Fibroblast of lung (primary cell): ENCODE measurements around the gene KRT78. TPM values are rescaled to one million over a fixed set of nuclear protein-coding genes. Genes with fewer than 3 reads are reported as not detected.
"Not testable (repeated sequence)": the region's sequence is repeated elsewhere in the genome, so short reads cannot be mapped to it uniquely, and the experiment has no call there.

Experiments used
- DNase-seq, 2 donors: peaks; one replicate each; pipeline versions ENCODE4 v3.0.0 to v3.0.0-alpha.2; 2010; ENCODE audit warnings: low read depth in 2 of 2
- H2AFZ ChIP-seq: 2 replicates; pipeline ENCODE4 v1.5.1; 2012; ENCODE audit warnings: low read length, control low read depth, inconsistent platforms
- H3K27ac ChIP-seq: 2 replicates; pipeline ENCODE4 v1.5.1; 2011; ENCODE audit warnings: low read length, control low read depth; ENCODE audit not compliant: insufficient read depth
- H3K27me3 ChIP-seq: 2 replicates; pipeline ENCODE4 v1.5.1; 2011; ENCODE audit warnings: mild to moderate bottlenecking, low read length; ENCODE audit not compliant: control insufficient read depth, insufficient read depth
- H3K36me3 ChIP-seq: 2 replicates; pipeline ENCODE4 v1.5.1; 2011; ENCODE audit warnings: low read length; ENCODE audit not compliant: control insufficient read depth, insufficient read depth
- H3K4me1 ChIP-seq: 2 replicates; pipeline ENCODE4 v1.5.1; 2011; ENCODE audit warnings: low read length; ENCODE audit not compliant: control insufficient read depth, insufficient read depth; ENCODE audit errors: extremely low read depth
- H3K4me2 ChIP-seq: 2 replicates; pipeline ENCODE4 v1.5.1; 2011; ENCODE audit warnings: low read length, control low read depth; ENCODE audit not compliant: insufficient read depth; ENCODE audit errors: extremely low read depth
- H3K4me3 ChIP-seq, 4 experiments: fragments of 200-600 bp in 1 of 4; sonication (generic) in 1 of 4; replicated peaks in 1 of 4; 2 replicates each; pipeline ENCODE4 v1.5.1; 2011 to 2016; ENCODE audit warnings: low read length in 4 of 4, low read depth in 3 of 4, mild to moderate bottlenecking in 3 of 4, control low read depth in 2 of 4, inconsistent platforms in 1 of 4, mixed read lengths in 1 of 4; ENCODE audit not compliant: insufficient read depth in 1 of 4; ENCODE audit errors: control extremely low read depth in 1 of 4
- H3K79me2 ChIP-seq: 2 replicates; pipeline ENCODE4 v1.5.1; 2012; ENCODE audit warnings: mild to moderate bottlenecking, low read length, inconsistent platforms; ENCODE audit not compliant: control insufficient read depth, insufficient read depth
- H3K9ac ChIP-seq: 2 replicates; pipeline ENCODE4 v1.5.1; 2011; ENCODE audit warnings: mild to moderate bottlenecking, low read length, control low read depth; ENCODE audit not compliant: insufficient read depth
- H3K9me3 ChIP-seq: 2 replicates; pipeline ENCODE4 v1.5.1; 2012; ENCODE audit warnings: low read depth, low read length; ENCODE audit not compliant: control insufficient read depth, insufficient read depth
- H4K20me1 ChIP-seq: 2 replicates; pipeline ENCODE4 v1.5.1; 2011; ENCODE audit warnings: low read length; ENCODE audit not compliant: control insufficient read depth, insufficient read depth; ENCODE audit errors: extremely low read depth
- EZH2 ChIP-seq: IDR thresholded peaks from 2 replicates; pipeline ENCODE4 v1.5.1; 2012; ENCODE audit warnings: low read length, control low read depth, mild to moderate bottlenecking; ENCODE audit errors: missing control alignments
- polyA plus RNA-seq, 2 donors: library from polyadenylated mRNA; depleted of rRNA in 1 of 2; stranded (reverse) in 1 of 2; unstranded in 1 of 2; fragments of >200 nt; gene quantifications; 2 replicates each; pipeline ENCODE4 v1.2.1, GENCODE V29; 2011 to 2012; ENCODE audit warnings: missing spikeins in 1 of 2
- total RNA-seq: library from RNA; depleted of rRNA; stranded (reverse); fragments of >200 nt; gene quantifications from 2 replicates; pipeline ENCODE4 v1.2.1, GENCODE V29; 2014
- TF ChIP-seq, protein P1 (sequence below), 2 donors: IDR thresholded peaks in 1 of 2; conservative IDR thresholded peaks in 1 of 2; 1 replicate in 1 of 2; 2 replicates in 1 of 2; pipeline ENCODE4 v1.5.1; 2011 to 2012; ENCODE audit warnings: low read length in 2 of 2, control low read depth in 1 of 2, inconsistent platforms in 1 of 2, low read depth in 1 of 2, mild to moderate bottlenecking in 1 of 2

The KRT78 gene
- total and polyA plus RNA-seq, 2 donors (not counting 1 experiment from before 2014, with no cell fraction given) = not detected

DNA sequence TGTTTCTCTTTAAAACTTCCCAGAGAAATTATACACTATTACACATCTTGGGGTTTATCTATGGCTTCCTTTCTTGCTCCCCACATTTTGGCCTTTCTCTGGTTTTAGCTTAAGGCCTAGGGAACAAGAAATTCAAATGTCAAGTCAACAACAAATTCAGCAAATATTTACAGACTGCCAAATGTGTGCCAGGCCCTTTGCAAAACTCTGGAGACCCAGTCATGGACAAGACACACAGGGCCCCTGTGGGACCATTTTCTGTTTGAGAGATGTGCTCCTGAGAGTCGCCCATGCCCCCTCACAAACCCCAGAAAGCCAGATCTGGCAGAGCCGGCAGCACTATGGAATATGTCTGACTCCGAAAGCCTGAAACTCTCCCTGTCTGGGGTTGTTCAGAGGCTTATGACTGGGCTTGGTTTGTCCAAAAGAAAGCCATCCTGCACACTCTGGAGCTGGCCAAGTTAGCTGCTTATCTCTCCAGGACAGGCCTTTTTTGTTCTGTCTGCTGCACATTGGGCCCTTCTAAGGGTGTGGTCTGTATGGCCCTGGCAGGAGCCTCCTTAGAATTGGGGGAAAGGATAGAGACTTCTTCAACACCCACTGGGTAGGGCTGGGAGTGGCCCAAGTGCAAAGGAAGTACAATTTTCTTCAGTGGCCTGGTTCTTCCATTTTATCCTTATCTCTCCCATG is 51.8 kb downstream of the KRT78 start:
- no peaks in the 10 kb centered on the region for H3K4me1 ChIP-seq
- no peak overlapping the region for H3K27ac ChIP-seq
- no peak overlapping the region for H3K9ac ChIP-seq
- no peaks in the 10 kb centered on the region for H3K79me2 ChIP-seq
- no peak overlapping the region for H3K4me2 ChIP-seq
- no peak overlapping the region for H3K4me3 ChIP-seq
- DNase-seq = no peak
- no peaks in the 10 kb centered on the region for H3K9me3 ChIP-seq
- no peaks in the 10 kb centered on the region for H3K36me3 ChIP-seq
- no peaks in the 10 kb centered on the region for H4K20me1 ChIP-seq
- no peak overlapping the region for H2AFZ ChIP-seq
- no peaks in the 10 kb centered on the region for H3K27me3 ChIP-seq
- TF ChIP-seq EZH2 = no peak
- TF ChIP-seq, protein P1, sequence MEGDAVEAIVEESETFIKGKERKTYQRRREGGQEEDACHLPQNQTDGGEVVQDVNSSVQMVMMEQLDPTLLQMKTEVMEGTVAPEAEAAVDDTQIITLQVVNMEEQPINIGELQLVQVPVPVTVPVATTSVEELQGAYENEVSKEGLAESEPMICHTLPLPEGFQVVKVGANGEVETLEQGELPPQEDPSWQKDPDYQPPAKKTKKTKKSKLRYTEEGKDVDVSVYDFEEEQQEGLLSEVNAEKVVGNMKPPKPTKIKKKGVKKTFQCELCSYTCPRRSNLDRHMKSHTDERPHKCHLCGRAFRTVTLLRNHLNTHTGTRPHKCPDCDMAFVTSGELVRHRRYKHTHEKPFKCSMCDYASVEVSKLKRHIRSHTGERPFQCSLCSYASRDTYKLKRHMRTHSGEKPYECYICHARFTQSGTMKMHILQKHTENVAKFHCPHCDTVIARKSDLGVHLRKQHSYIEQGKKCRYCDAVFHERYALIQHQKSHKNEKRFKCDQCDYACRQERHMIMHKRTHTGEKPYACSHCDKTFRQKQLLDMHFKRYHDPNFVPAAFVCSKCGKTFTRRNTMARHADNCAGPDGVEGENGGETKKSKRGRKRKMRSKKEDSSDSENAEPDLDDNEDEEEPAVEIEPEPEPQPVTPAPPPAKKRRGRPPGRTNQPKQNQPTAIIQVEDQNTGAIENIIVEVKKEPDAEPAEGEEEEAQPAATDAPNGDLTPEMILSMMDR (conservative IDR thresholded peaks at IDR 0.05 in 1 of 2, IDR thresholded peaks at IDR 0.05 in 1 of 2; ENCODE audit: low read depth in 1 of 2, low read length in 2 of 2) = no peak

DNA sequence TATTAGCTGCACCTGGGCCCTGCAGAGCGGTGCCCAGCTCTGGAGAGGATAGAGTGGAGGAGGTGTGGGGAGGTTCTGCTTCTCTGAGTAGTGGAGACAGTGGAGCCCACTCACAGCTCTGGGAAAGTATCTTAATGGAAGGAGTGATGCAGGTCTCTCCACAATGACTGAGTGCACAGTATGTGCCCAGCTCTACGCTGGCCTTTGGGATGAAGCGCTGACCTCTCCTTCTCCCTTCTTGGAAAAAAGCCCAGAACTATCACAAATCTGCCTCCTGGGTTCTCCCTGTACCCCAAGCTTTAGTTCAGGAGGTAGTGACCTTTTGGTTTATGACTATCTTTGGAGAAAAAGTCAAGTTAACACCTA is 52.4 kb downstream of the KRT78 start:
- no peaks in the 10 kb centered on the region for H4K20me1 ChIP-seq
- no peak overlapping the region for H3K4me3 ChIP-seq
- H3K79me2 ChIP-seq = no peaks in the 10 kb centered on the region
- no peaks in the 10 kb centered on the region for H3K27me3 ChIP-seq
- H3K4me1 ChIP-seq = no peaks in the 10 kb centered on the region
- no peak overlapping the region for H3K9ac ChIP-seq
- no peak overlapping the region for H2AFZ ChIP-seq
- H3K9me3 ChIP-seq = no peaks in the 10 kb centered on the region
- H3K27ac ChIP-seq = no peak overlapping the region
- TF ChIP-seq, protein P1 (conservative IDR thresholded peaks at IDR 0.05 in 1 of 2, IDR thresholded peaks at IDR 0.05 in 1 of 2; ENCODE audit: low read depth in 1 of 2, low read length in 2 of 2) = no peak
- no peak for TF ChIP-seq EZH2
- H3K36me3 ChIP-seq = no peaks in the 10 kb centered on the region
- no peak for DNase-seq
- H3K4me2 ChIP-seq = no peak overlapping the region

DNA sequence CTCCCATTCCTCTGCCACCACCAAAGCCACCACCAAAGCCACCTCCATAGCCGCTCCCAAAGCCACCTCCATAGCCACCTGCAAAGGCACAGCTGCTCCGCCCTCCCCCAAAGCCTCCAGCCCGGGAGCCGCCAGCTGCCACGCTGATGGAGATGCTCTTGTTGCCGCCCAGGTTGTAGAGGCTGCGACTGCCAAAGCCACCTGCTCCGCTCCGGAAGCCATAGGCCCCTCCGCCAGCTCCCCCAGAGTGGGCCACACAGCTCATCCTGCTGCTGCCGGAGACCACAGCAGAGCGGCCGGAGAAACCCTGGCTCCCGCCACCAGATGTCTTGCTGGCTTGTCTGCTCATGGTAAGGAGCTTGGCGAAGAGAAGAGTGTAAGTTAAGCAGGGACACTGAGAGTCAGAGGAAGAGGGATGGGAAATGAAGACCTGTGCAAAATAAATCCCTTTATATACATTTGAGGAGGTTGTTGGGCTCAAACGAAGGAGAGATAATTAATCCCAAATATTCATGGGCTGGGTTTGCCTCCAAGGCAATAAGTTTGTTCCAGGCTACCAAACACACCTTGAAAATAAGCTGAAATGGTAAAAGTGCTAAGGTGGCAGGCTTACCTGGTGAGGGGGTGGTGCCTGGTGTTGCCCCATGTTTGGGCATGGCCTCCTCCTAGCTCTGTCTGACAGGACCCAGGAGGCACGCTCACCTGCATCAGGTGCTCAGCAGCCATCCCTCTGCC is 52.9 kb downstream of the KRT78 start, which contains the start of gene KRT3:
TSS of gene KRT3 (minus strand) at position 424 of the 735 bp plus-strand sequence. CDS start at position 349, 75 bp downstream.
- H3K27ac ChIP-seq = no peak within 1 kb of the TSS
- peaks cover 3% of the 10 kb centered on the region for H3K27me3 ChIP-seq
- no peak within 1 kb of the TSS for H3K9ac ChIP-seq
- H3K79me2 ChIP-seq = no peaks in the 10 kb centered on the region
- TF ChIP-seq EZH2 = no peak
- TF ChIP-seq, protein P1 (conservative IDR thresholded peaks at IDR 0.05 in 1 of 2, IDR thresholded peaks at IDR 0.05 in 1 of 2; ENCODE audit: low read depth in 1 of 2, low read length in 2 of 2) = no peak
- no peak within 1 kb of the TSS for H3K4me2 ChIP-seq
- DNase-seq = no peak
- H4K20me1 ChIP-seq = no peaks in the 10 kb centered on the region
- no peaks in the 10 kb centered on the region for H3K4me1 ChIP-seq
- no peak within 1 kb of the TSS for H2AFZ ChIP-seq
- H3K36me3 ChIP-seq = no peaks in the 10 kb centered on the region
- no peaks in the 10 kb centered on the region for H3K9me3 ChIP-seq
- H3K4me3 ChIP-seq = no peak within 1 kb of the TSS

DNA sequence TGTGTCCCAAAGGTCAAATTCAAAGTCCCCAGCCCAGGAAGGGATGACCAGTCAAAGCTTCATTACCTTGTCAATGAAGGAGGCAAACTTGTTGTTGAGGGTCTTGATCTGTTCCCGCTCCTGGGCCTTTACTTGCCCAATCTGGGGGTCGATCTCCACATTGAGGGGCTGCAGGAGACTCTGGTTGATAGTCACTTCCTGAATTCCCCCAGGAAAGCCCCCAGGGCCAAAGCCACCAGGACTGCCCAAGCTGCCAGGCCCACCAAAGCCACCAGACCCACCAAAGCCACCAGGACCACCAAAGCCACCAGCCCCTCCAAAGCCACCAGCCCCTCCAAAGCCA is 53.5 kb downstream of the KRT78 start:
- not testable (repeated sequence) for DNase-seq, H3K79me2 ChIP-seq, H3K27ac ChIP-seq, H3K9ac ChIP-seq, H3K27me3 ChIP-seq, H3K4me3 ChIP-seq, H3K4me2 ChIP-seq, H3K4me1 ChIP-seq, H3K9me3 ChIP-seq, H3K36me3 ChIP-seq, H2AFZ ChIP-seq, H4K20me1 ChIP-seq
